HEK293 (cell line): ENCODE results near the gene TPST1.

ENCODE experiments used
- CTCF ChIP-seq: fragments of 450-650 bp; formaldehyde crosslinking; IDR thresholded peaks from 2 replicates; pipeline ENCODE4 v1.5.1; 2016; ENCODE audit warnings: missing biosample characterization, missing genetic modification characterization
- KLF10 ChIP-seq: fragments of 450-650 bp; IDR thresholded peaks from 2 replicates; pipeline ENCODE4 v1.5.1; 2018; ENCODE audit warnings: missing biosample characterization, mild to moderate bottlenecking, missing genetic modification characterization
- OSR2 ChIP-seq: fragments of 450-650 bp; formaldehyde crosslinking; IDR thresholded peaks from 2 replicates; pipeline ENCODE4 v1.5.1; 2016; ENCODE audit warnings: missing biosample characterization, missing genetic modification characterization
- REST ChIP-seq: fragments of 450-650 bp; formaldehyde crosslinking; IDR thresholded peaks from 2 replicates; pipeline ENCODE4 v1.5.1; 2016; ENCODE audit warnings: missing biosample characterization, missing genetic modification characterization
- YY1 ChIP-seq: fragments of 450-650 bp; formaldehyde crosslinking; IDR thresholded peaks from 2 replicates; pipeline ENCODE4 v1.5.1; 2018; ENCODE audit warnings: missing biosample characterization, missing genetic modification characterization
- ZBTB1 ChIP-seq: fragments of 450-650 bp; formaldehyde crosslinking; IDR thresholded peaks from 2 replicates; pipeline ENCODE4 v1.5.1; 2016; ENCODE audit warnings: missing biosample characterization, missing genetic modification characterization
- ZNF121 ChIP-seq: fragments of 450-650 bp; formaldehyde crosslinking; IDR thresholded peaks from 2 replicates; pipeline ENCODE4 v1.5.1; 2016; ENCODE audit warnings: missing biosample characterization, missing genetic modification characterization
- ZNF2 ChIP-seq: fragments of 450-650 bp; formaldehyde crosslinking; IDR thresholded peaks from 2 replicates; pipeline ENCODE4 v1.5.1; 2016; ENCODE audit warnings: missing biosample characterization, missing genetic modification characterization
- ZNF560 ChIP-seq: fragments of 450-650 bp; formaldehyde crosslinking; IDR thresholded peaks from 2 replicates; pipeline ENCODE4 v1.5.1; 2017; ENCODE audit warnings: missing biosample characterization, missing genetic modification characterization, borderline replicate concordance
- ZNF692 ChIP-seq: fragments of 450-650 bp; formaldehyde crosslinking; IDR thresholded peaks from 2 replicates; pipeline ENCODE4 v1.5.1; 2016; ENCODE audit warnings: missing biosample characterization, missing genetic modification characterization
- ZNF747 ChIP-seq: fragments of 450-650 bp; formaldehyde crosslinking; IDR thresholded peaks from 2 replicates; pipeline ENCODE4 v1.5.1; 2016; ENCODE audit warnings: missing biosample characterization, missing genetic modification characterization
- ZNF768 ChIP-seq: fragments of 450-650 bp; formaldehyde crosslinking; IDR thresholded peaks from 2 replicates; pipeline ENCODE4 v1.5.1; 2018; ENCODE audit warnings: missing biosample characterization, mild to moderate bottlenecking, missing genetic modification characterization
- ZNF792 ChIP-seq: fragments of 450-650 bp; formaldehyde crosslinking; IDR thresholded peaks from 2 replicates; pipeline ENCODE4 v1.5.1; 2016; ENCODE audit warnings: missing biosample characterization, missing genetic modification characterization

- TF ChIP-seq YY1 (tag by site-specific recombination) (no peak), CTCF (tag by site-specific recombination) (no peak), ZBTB1 (tag by site-specific recombination) (no peak), ZNF747 (tag by site-specific recombination) (no peak), ZNF792 (tag by site-specific recombination) (no peak), OSR2 (tag by site-specific recombination) (no peak), ZNF768 (no peak), ZNF692 (no peak), ZNF121 (no peak), REST (tag by site-specific recombination) (no peak), ZNF2 (tag by site-specific recombination) (no peak), KLF10 (tag by site-specific recombination) (no peak), ZNF560 (tag by site-specific recombination) (no peak)
Observed at GRCh38 chr7:66296557-66296956, 91.4 kb downstream of the TPST1 start.
